ENCODE measurements around the gene CTDSP1.
A peak's percentile ranks its signal among the peaks of the same experiment; 100 is the strongest.

CTDSP1 gene

GRCh38 chr2:218399391-218400166 lies at the start of gene CTDSP1:
CTDSP1 (plus strand) TSS chr2:218399868; CDS start chr2:218400091, 223 bp downstream.
- TF ChIP-seq JUND (IDR thresholded peaks at IDR 0.05; ENCODE audit: low read depth), result 0 out of 2 replicates have a peak, but pooled peaks have one; percentile 13
- in situ Hi-C loops (cut with HindIII; ENCODE audit: low pct_unique_long_range_greater_than_20kb, low sequenced_read_pairs), result no loop called here
- peak; percentile 74 to 96 for DNase-seq (ENCODE audit: low read depth in 1 of 2, low spot score in 1 of 2)

- in situ Hi-C loops (cut with HindIII; ENCODE audit: low pct_unique_long_range_greater_than_20kb, low sequenced_read_pairs), result no loop called here
- DNase-seq (ENCODE audit: low read depth in 1 of 2, low spot score in 1 of 2), result no peak
- no peak for TF ChIP-seq JUND (IDR thresholded peaks at IDR 0.05; ENCODE audit: low read depth)
Measured at GRCh38 chr2:218354045-218354444, 45.6 kb upstream of the CTDSP1 start.

- no peak for DNase-seq (ENCODE audit: low read depth in 1 of 2, low spot score in 1 of 2)
- in situ Hi-C loops (cut with HindIII; ENCODE audit: low pct_unique_long_range_greater_than_20kb, low sequenced_read_pairs), result no loop called here
- TF ChIP-seq JUND (IDR thresholded peaks at IDR 0.05; ENCODE audit: low read depth), result no peak
Measured at GRCh38 chr2:218354850-218355443, 44.7 kb upstream of the CTDSP1 start.

- in situ Hi-C loops (cut with HindIII; ENCODE audit: low pct_unique_long_range_greater_than_20kb, low sequenced_read_pairs), result no loop called here
- DNase-seq (ENCODE audit: low read depth in 1 of 2, low spot score in 1 of 2), result no peak
- no peak for TF ChIP-seq JUND (IDR thresholded peaks at IDR 0.05; ENCODE audit: low read depth)
Measured at GRCh38 chr2:218357236-218358177, 42.2 kb upstream of the CTDSP1 start.

- no peak for TF ChIP-seq JUND (IDR thresholded peaks at IDR 0.05; ENCODE audit: low read depth)
- DNase-seq (ENCODE audit: low read depth in 1 of 2, low spot score in 1 of 2), result no peak
- in situ Hi-C loops (cut with HindIII; ENCODE audit: low pct_unique_long_range_greater_than_20kb, low sequenced_read_pairs), result no loop called here
Measured at GRCh38 chr2:218360453-218360852, 39.2 kb upstream of the CTDSP1 start.

GRCh38 chr2:218362606-218363005 lies 37.1 kb upstream of the CTDSP1 start:
- in situ Hi-C loops (cut with HindIII; ENCODE audit: low pct_unique_long_range_greater_than_20kb, low sequenced_read_pairs), result no loop called here
- no peak for TF ChIP-seq JUND (IDR thresholded peaks at IDR 0.05; ENCODE audit: low read depth)

GRCh38 chr2:218363736-218364135 lies 35.9 kb upstream of the CTDSP1 start:
- in situ Hi-C loops (cut with HindIII; ENCODE audit: low pct_unique_long_range_greater_than_20kb, low sequenced_read_pairs), result no loop called here
- TF ChIP-seq JUND (IDR thresholded peaks at IDR 0.05; ENCODE audit: low read depth), result no peak
- no peak for DNase-seq (ENCODE audit: low read depth in 1 of 2, low spot score in 1 of 2)

More at GRCh38 chr2:218362606-218363005, 37.1 kb upstream of the CTDSP1 start:
- no peak for DNase-seq (ENCODE audit: low read depth in 1 of 2, low spot score in 1 of 2)

- no peak for TF ChIP-seq JUND (IDR thresholded peaks at IDR 0.05; ENCODE audit: low read depth)
- no peak for DNase-seq (ENCODE audit: low read depth in 1 of 2, low spot score in 1 of 2)
- in situ Hi-C loops (cut with HindIII; ENCODE audit: low pct_unique_long_range_greater_than_20kb, low sequenced_read_pairs), result no loop called here
Measured at GRCh38 chr2:218364196-218364595, 35.5 kb upstream of the CTDSP1 start.

- no peak for DNase-seq (ENCODE audit: low read depth in 1 of 2, low spot score in 1 of 2)
- in situ Hi-C loops (cut with HindIII; ENCODE audit: low pct_unique_long_range_greater_than_20kb, low sequenced_read_pairs), result no loop called here
- TF ChIP-seq JUND (IDR thresholded peaks at IDR 0.05; ENCODE audit: low read depth), result no peak
Measured at GRCh38 chr2:218366621-218367414, 32.9 kb upstream of the CTDSP1 start.

GRCh38 chr2:218367415-218368149 lies 32.1 kb upstream of the CTDSP1 start:
- DNase-seq (ENCODE audit: low read depth in 1 of 2, low spot score in 1 of 2), result peak; percentile 54 to 80
- no peak for TF ChIP-seq JUND (IDR thresholded peaks at IDR 0.05; ENCODE audit: low read depth)
- in situ Hi-C loops (cut with HindIII; ENCODE audit: low pct_unique_long_range_greater_than_20kb, low sequenced_read_pairs), result no loop called here

- in situ Hi-C loops (cut with HindIII; ENCODE audit: low pct_unique_long_range_greater_than_20kb, low sequenced_read_pairs), result no loop called here
- DNase-seq (ENCODE audit: low read depth in 1 of 2, low spot score in 1 of 2), result no peak
- TF ChIP-seq JUND (IDR thresholded peaks at IDR 0.05; ENCODE audit: low read depth), result no peak
Measured at GRCh38 chr2:218368150-218368528, 31.5 kb upstream of the CTDSP1 start.
